SW 1271 (cell line): Measurements from ENCODE around the gene UMAD1.

Experiments used
- DNase-seq, 2 experiments: peaks; one replicate each; lab custom pipeline; 2025; lab: John Stamatoyannopoulos, UW

UMAD1 gene

DNA sequence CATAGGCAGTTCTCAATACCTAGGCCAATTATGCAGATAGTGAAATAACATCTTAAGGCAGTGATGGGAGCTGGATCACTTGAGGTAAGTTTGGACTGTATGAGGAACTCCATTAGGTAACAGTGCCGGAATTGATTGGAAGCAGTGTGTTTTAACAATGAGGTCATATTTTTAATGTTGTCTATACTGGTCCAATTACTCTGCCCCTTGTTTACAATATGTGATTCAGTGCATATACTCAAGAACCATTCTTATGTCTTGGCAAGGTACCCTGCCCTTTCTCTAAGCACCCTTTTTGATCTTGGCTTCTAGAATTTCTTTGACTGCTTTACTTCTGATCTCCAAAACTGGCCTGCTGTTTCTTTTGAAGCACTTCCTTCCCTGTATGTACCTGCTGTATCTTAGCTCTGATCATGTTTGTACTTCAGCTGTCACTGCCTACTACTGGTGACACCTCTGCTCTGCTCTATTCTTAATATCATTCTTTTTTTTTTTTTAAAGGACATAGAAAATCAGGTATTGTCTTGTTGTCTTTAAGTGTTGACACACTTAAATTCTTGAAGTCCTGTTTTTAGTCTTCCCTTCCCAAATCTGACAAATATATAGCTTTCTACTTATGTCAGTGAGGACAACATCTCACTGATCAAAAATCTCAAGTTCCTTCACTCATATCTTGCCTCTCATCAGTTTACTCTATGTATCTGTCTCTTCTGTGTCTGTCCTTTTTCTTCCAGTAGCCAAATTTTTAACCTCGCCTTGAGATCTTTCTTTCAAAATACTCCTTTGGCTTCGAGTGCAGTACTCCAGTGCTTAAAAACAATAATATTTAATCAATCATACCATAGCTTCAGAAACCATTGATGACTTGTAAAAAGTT lies 124.2 kb downstream of the UMAD1 start:
- DNase-seq, result no peak

DNA sequence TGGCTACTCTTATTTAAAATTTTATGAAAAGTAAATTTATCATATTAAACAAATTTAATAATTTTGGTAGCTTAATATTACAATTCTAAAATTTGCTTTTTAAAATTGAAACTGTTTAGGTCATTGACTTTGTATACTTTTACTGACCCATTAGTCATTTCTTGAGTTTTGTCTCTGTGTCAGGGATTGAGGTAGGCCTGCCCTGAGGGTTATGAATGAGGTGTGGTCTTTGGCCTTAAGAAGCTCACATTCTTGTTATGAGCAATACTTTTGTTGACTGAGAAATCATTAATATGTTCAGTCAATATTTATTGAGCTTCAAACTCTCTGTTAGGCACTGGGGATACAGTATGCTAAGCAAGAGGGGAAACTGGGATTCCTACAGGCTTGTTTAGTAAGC lies 124.9 kb downstream of the UMAD1 start:
- DNase-seq, result no peak

DNA sequence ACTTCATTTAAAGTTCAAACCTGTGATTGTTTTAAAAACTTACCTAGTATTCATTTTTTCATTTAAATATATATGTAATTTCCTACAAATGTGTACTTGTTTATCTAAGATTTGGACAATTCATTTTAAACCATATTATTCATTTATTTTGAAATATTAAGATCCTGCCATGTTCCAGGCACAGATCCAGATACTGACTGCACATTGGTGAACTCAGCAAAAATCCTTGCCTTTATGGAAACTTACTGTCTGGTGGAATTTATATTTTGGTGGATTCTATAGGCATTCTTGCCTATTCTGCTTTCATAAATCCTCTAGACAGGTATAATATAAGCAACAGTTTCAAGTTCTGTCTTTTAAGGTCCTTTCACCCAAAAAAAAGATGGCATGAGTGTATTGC lies 126.1 kb downstream of the UMAD1 start:
- DNase-seq, result no peak

DNA sequence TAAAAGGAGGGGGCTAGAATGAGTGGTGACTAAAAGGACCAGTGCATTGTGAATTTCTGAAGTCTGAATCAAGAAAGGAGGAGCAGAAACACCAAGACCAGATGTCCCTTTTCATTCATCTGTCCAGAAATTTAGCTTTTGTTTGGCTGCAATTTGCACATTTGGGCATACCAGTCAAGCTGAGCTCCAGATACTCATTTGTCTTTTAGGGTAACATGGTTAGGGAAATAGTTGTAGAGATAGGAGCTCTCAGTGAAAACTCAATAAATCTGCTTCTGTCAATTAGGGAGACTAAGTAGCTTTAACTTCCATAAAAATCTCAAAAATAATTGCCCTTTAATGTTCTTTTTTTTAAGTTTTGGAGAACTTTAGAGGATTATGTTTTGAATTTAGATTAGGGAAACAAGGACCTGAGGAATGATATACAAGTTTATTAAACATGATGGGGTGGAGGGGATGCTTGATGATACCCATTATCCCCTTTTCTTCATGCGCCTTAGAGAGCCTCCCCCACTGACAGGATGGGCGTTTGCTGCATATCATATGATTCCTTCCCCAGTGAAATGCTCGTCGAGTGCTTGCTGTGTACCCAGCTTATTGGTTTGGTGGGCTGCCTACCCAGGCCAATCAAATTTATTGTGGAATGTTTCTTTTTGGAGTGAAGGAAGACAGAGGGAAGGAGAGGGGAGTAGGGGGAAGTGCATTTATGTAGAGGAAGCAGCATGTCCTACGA lies 128.6 kb downstream of the UMAD1 start:
- DNase-seq, result no peak

DNA sequence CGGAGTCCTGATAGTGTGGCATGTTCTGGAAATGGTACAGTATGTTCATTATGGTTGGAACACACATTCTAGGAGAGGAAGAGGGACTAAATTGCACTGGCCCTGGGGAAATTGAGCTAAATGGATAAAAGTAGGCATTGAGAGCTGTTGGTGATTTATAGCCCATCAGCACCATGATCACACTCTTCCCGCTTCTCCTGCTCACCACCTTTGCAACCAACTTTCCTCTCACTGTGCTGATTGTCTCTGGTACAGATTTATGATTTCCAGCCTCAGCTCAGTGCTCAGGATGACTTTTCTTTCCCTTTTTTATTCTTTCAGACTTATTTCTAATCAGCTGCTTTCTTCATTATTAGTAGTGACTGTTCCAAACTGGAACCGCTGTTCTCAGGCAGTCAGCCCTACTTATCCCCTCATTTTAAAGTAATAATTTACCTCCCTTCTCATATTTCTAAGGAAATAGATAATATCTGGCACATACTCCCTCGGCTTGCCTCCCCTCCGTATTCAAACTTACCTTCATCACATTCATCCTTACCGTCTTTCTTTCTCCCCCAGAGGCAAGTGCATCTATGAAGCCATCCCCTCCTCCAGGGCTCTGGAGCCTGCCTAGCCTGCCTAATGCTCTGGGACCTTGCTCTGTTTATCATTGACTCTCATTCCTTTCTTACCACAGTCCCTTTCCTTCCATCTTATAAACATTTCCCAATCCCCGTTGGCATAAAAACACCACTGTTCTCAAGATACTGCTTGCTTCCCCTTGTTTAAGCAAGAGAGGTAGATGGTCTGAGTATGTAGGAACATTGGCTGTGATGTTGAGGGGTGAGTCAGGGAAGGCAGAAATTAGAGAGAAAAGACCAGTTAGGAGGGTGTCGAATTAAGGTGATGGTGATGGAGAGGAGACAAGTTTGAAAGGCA lies 129.4 kb downstream of the UMAD1 start:
- no peak for DNase-seq

DNA sequence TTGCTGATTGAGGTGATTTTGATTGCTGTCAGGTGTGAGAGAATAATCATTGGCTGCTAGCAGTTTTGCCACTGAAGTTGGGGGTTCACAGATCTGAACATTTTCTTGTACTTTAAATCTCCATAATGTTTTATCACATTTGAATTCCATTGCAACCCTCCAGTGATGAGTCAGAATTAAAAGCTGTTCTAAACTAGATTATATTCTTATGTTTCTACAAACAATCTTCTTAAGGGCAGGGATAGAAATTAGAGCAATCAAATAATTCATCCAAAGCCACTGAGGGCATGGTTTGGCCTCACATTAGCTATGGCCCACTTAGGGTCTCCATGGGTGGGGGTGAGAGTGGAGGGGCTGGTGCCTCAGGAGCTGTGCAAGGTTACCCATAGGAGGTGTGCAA lies 130.9 kb downstream of the UMAD1 start:
- no peak for DNase-seq

DNA sequence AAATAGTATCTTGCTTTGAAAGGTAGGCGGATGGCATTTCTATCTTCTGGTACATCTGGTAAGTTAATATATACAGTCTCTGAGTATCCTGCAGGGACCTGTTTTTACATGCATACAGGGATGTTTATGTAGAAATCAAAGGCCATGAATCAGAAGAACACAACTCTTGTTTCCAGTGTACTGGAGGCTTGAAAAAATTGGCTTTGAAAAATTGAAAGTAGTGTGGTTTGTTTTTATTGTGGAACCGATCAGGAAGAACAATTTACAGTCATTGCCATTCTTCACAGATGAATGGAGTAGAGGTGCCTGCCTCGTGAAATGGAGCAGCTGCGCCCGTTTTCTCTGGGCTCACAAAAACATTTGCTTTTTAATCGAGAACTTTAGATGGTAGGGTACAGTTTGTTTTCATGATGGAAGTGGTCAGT lies 131.9 kb downstream of the UMAD1 start:
- no peak for DNase-seq

DNA sequence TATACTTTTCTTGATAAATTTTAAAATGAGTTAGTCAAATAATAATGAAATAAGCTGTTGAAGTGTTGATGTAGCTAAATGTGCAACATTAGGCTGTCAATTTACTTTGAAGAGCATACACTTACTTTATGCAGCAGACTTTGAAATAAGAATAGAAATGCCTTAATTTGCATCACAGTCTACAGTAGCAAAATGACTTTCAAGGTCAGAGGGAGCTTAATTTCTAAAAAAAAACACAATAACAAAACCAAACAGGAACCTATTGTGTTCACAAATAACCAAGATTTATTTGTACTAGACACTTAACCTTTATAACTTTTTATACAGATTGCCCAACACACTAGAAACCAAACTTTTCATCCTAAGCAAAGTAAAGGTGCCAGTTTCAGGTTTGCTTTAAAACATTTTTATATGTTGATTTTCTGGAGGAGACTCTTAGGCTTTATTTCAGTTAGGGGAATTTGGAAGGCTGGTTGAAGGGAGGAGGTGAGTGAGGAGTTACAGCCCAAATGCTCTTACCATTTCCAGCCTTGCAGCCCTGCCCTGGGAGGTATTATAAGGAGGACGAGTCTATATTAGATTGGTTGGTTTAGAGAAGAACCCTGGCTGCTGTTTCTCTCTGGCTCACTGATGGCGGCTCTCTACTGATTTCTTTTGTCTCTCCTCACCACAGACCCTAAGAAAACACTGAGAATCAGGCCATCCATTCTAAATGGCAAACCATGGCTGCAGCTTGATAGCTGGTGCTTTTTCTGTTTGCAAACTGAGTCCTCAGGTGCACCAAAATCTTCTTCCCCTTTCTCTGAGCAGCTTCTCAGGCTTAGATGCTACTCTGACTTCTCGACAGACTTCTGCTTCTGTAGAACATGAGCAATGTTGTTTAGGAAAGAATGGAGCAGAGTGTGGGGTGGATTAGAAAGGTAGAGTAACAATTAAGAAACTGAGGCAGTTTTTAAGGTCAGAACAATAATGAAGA lies 133.1 kb downstream of the UMAD1 start:
- no peak for DNase-seq

DNA sequence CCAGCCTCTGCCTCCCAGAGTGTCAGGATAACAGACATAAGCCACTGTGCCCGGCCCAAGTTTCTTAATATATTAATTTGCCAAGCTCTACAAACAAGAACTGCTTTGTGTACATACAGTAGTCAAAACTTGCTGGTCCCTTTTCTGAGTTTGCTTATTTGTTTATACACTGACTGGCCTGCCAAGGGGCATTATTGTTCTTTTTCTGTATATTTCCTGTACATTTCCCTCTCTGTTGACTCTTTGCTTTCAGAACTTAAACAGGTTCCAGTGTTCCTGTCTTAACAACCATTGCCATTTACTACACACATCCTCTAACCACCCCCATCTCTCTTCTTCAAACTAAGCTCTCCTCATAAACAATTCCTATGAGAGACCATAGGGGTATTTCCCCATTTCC lies 139.3 kb downstream of the UMAD1 start:
- no peak for DNase-seq

DNA sequence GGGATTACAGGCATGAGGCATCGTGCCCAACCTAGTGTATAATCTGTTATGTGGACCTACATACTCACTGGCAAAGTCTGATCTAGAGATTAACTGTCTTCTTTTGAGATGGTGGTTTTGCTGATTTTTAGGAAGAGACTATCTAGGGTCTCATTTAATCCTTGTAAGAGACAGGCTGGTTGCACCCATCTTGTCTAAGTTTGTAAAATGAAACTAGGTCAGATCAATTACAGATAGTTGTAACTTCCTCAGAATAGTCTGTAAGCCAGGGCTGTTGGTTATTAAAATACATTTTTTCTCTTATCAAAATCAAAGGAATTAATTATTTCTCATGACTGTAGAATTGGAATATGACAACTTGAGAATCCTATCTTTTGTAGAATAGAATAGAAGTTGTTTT lies 142.4 kb downstream of the UMAD1 start:
- DNase-seq, result no peak

DNA sequence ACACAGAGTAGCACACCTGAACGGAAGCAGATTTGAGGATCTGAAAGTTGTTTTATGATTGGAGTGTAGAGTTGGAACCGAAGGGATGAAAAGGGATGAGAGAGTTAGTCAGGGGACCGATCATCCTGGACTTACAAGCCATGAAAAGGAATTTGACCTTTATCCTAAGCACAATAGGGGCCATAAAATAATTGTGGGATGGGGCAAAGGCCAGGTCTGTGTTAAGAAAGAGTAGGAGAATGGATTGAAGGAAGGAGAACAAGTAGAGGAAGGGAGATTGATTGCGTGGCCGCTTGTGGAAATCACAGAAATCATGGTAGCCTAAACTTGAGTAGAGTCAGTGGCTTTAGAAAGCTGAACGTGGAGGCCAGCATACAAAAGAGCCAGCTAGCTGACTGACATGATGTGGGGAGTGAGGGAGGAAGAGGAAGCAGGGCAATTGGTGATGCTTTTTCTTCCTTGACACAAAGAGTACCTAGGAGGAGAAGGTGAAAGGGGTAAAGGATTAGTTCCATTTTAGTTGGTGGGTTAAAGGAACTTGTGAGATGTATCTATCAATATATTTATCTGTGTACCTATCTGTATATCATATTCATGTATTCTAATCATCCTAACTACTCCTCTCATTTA lies 144.9 kb downstream of the UMAD1 start:
- no peak for DNase-seq

DNA sequence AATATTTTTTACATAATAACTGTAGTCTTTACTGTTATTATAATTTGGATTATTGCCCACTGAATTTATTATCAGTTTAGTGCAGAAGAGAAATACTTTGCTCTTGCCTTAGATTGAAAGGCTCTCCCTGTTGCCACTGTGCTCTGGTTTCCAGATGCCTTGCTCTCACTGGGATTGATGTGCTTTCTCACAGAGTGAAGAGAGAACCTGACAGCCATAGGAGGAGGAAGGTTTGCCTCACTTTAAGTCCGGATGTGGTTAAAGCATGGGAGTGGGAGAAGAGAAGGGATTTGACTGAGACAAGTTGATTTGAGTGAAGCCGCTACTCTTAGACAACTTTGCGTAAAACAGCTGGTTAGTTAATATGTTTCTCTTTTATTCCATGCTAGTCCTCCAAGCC lies 146.0 kb downstream of the UMAD1 start:
- DNase-seq, result no peak

DNA sequence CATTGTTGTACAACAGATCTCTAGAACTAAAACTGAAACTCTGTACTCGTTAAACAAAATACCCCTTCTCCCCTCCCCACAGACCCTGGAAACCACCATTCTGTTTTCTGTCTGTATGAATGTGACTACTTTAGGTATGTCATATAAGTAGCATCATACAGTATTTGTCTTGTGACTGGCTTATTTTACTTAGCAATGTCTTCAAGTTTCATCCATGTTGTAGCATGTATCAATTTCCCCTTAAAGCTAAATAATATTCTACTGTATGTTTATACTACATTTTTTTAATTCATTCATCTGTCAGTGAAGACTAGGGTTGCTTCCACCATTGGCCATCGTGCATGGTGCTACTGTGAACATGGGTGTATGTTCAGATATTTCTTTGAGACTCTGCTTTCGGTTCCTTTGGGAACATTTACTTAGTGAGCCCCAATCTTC lies 149.0 kb downstream of the UMAD1 start:
- DNase-seq, result no peak

DNA sequence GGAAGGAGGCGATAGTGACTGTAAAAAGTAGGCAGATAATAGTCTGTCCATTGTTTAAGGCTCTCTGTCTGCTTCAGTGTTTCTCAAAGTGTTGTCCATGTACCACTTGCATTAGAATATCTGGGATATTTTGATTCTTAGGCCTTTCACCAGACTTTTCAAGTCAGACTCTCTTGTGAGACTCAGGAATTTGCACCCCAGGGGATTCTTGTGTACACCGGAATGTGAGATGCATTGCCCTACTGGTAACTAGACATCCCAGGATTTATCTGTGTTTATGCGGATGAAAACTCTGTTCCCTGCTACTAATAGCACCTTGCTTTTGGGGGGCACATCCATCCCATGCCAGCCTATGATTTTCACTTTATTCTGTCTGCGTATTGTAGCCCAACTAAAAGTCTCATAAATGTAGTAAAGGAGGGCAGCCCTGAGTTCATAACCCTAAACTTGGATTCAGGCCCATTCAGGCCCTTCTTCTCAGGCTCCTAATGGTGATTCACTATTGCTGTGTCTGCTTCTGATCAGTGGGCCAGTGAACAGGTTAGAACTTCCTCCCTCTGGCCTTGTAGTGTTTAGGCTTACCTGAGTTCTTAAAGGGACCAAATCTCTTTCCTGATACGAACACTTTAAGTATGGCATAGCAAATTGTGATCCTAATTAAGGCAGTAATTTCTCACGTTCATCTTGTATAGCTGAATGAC lies 149.6 kb downstream of the UMAD1 start:
- no peak for DNase-seq

DNA sequence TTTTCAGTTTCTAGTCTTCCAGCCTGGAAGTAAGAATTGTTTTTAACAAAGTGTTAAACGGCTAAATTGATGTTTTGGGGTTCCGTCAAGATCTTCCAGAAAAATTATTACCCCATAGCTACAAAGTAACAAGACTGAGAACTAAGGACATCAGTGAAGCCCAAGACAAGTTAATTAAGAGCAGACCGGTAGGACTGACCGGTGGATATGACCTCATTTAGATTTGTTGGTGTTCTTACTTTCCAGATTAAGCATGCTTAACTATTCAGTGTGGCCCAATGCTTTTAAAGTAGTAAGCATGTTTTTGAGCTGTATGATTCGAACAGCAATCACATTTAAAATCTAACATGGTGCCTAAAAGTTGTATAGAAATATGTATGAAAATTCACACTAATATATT lies 151.0 kb downstream of the UMAD1 start:
- no peak for DNase-seq

DNA sequence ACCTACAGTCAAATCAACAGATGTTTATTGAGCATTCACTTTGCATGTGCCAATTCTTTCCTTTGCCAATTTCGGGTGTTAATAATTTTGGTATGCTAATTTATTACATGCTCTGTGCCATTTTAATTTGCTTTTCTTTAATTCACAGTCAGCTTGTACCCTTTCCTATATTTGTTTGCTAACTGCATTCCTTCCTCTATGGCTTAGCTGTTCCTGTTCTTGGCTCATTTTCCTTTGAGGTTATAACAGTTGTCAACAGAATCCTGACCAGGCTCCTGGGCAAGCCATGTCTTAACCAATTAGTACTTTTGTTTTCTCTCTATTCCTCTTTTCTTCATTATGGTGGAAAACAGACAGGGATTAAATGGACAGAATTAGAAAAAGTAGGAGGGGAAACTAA lies 151.5 kb downstream of the UMAD1 start:
- DNase-seq, result no peak

DNA sequence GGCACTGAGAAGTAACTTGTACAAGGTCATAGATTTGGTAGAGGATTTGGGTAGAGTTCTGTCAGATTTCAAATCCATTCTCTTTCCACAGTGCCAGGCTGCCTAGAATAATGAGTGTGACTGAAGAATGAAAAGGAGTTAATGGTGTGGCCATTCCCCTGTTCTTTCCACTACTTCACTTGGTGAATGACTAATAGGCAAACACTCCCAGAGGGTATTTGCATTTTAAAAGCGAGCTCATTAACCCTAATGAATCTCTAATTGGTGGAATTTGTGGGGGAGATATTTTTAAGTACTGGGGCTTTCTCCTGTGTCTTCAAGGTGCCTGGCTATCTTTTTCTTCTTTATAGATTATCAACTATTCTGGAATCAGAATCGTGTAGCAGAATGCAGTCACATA lies 152.7 kb downstream of the UMAD1 start:
- DNase-seq, result no peak

DNA sequence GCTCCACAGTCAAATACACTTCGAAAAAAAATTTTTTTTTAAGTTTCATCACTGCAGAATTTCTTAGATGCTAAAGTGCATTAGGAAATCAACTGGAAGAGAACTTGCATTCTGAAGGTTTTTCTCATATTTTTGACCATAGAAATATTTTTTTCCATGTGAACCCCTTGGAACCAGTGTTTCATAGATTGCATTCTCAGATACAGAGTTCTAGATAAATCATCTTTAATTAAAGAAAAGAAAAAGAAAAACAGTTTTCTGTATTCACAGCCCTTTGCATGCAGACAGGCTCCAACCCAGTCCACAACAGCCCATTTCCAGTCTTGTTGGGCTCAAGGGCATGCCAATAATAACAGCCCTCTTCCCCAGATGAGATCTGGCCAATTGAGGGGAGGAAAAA lies 153.4 kb downstream of the UMAD1 start:
- no peak for DNase-seq

DNA sequence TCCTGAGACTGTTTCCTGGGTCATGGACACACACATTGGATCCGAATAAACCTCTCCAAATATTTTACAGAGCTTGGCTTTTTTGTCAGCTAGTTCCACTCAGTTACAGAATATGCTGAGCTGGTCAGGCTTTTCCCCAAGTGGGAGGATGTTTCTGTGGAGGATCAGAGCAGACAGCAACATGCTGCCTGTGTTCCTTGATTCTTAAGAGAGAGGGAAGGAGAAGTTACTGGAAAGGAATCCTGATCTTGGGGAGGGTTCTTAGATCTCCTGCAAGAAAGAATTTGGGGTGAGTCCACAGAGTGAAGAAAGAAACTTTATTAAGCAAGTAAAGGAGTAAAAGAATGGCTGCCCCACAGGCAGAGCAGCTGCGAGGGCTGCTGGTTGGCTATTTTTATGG lies 154.7 kb downstream of the UMAD1 start:
- DNase-seq, result no peak

DNA sequence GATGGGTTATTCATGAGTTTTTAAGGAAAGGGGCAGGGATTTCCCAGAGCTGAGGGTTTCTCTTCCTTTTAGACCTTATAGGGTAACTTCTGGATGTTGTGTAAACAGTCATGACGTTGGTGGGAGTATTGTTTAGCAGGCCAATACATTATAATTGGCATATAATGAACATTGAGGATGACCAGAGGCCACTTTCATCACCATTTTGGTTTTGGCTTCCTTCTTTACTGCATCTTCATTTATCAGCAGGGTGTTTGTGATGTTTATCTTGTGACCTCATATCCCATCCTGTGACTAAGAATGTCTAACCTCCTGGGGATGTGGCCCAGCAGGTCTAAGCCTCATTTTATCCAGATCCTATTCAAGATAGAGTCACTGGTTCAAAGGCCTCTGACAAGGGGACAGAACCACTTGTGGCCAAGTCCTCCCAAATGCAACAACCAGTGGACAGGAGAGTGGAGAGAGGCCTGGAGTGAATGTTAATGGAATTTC lies 155.1 kb downstream of the UMAD1 start:
- peak; percentile 46 to 66 for DNase-seq
